IMR-90 (cell line): ENCODE results near the gene RGMA. TPM values are rescaled to one million over a fixed set of nuclear protein-coding genes. Genes with fewer than 3 reads are reported as not detected.

Source experiments
- ATAC-seq: fragments of 200-7000 bp; cut with Tn5 transposase; 2 replicates; pipeline ENCODE4 v1.9.1; 2020; ENCODE audit warnings: low read depth, mild to moderate bottlenecking, moderate library complexity
- BruUV-seq: library from RNA; stranded (reverse); fragments of 400-500 nt; replicated peaks from 2 replicates; lab custom pipeline; 2021; lab: Mats Ljungman, UMichigan
- CTCF ChIA-PET: fragments of 300-600 bp; formaldehyde crosslinking; extraction: SDS; loops from one replicate; lab custom pipeline; 2021; ENCODE audit warnings: antibody characterized with exemption; lab: Yijun Ruan, JAX
- POLR2A ChIA-PET: fragments of 300-600 bp; sonication (Branson Sonifier 250); formaldehyde crosslinking; loops from one replicate; lab custom pipeline; 2022; ENCODE audit warnings: antibody characterized with exemption; ENCODE audit not compliant: unreplicated experiment; lab: Charles Lee
- DNase-seq: peaks from one replicate; pipeline ENCODE4 v3.0.0; 2013
- H2AFZ ChIP-seq: replicated peaks from 2 replicates; pipeline ENCODE3; 2013; ENCODE audit warnings: low read length, mild to moderate bottlenecking; ENCODE audit not compliant: poor library complexity
- H2AK5ac ChIP-seq: 2 replicates; pipeline ENCODE4 v1.6.1; 2013; ENCODE audit warnings: low read depth, low read length, inconsistent platforms
- H2AK9ac ChIP-seq: replicated peaks from 2 replicates; pipeline ENCODE3; 2013; ENCODE audit warnings: mild to moderate bottlenecking, low read depth, low read length, moderate library complexity; ENCODE audit not compliant: poor library complexity
- H2BK120ac ChIP-seq: 2 replicates; pipeline ENCODE4 v1.6.1; 2013; ENCODE audit warnings: low read depth, low read length, inconsistent platforms
- H2BK15ac ChIP-seq: 3 replicates; pipeline ENCODE4 v1.6.1; 2013; ENCODE audit warnings: low read depth, low read length, inconsistent platforms
- H2BK20ac ChIP-seq: 2 replicates; pipeline ENCODE4 v1.6.1; 2013; ENCODE audit warnings: low read depth, mild to moderate bottlenecking, inconsistent platforms, low read length, moderate library complexity
- H2BK5ac ChIP-seq: 2 replicates; pipeline ENCODE4 v1.6.1; 2013; ENCODE audit warnings: mild to moderate bottlenecking, low read depth, low read length, inconsistent platforms; ENCODE audit not compliant: poor library complexity, severe bottlenecking
- H3K14ac ChIP-seq: replicated peaks from 2 replicates; pipeline ENCODE4 v1.6.1; 2013; ENCODE audit warnings: low read depth, low read length, inconsistent platforms
- H3K18ac ChIP-seq: 2 replicates; pipeline ENCODE4 v1.6.1; 2013; ENCODE audit warnings: low read depth, low read length, control low read depth
- H3K23ac ChIP-seq: 2 replicates; pipeline ENCODE4 v1.6.1; 2013; ENCODE audit warnings: low read depth, low read length, inconsistent platforms
- H3K27ac ChIP-seq: 2 replicates; pipeline ENCODE4 v1.5.1; 2013; ENCODE audit warnings: mild to moderate bottlenecking, control low read depth, low read length; ENCODE audit not compliant: insufficient read depth
- H3K27me3 ChIP-seq: 2 replicates; pipeline ENCODE4 v1.6.1; 2013; ENCODE audit warnings: low read length; ENCODE audit not compliant: control insufficient read depth, insufficient read depth
- H3K36me3 ChIP-seq: 2 replicates; pipeline ENCODE4 v1.6.1; 2013; ENCODE audit warnings: low read length, mixed read lengths; ENCODE audit not compliant: control insufficient read depth, insufficient read depth
- H3K4ac ChIP-seq: 2 replicates; pipeline ENCODE4 v1.6.1; 2013; ENCODE audit warnings: low read depth, low read length, inconsistent platforms
- H3K4me1 ChIP-seq: 2 replicates; pipeline ENCODE4 v1.6.1; 2013; ENCODE audit warnings: low read length, mixed read lengths; ENCODE audit not compliant: control insufficient read depth, insufficient read depth
- H3K4me2 ChIP-seq: 2 replicates; pipeline ENCODE4 v1.6.1; 2013; ENCODE audit warnings: low read depth, mild to moderate bottlenecking, control low read depth, low read length, moderate library complexity
- H3K4me3 ChIP-seq: 2 replicates; pipeline ENCODE4 v1.5.1; 2013; ENCODE audit warnings: low read depth, mild to moderate bottlenecking, control low read depth, low read length, moderate library complexity; ENCODE audit not compliant: insufficient read depth
- H3K56ac ChIP-seq: 2 replicates; pipeline ENCODE4 v1.6.1; 2013; ENCODE audit warnings: low read length, inconsistent platforms; ENCODE audit not compliant: insufficient read depth; ENCODE audit errors: extremely low read depth
- H3K79me1 ChIP-seq, 2 experiments: 2 replicates each; pipeline ENCODE4 v1.6.1; 2013; ENCODE audit warnings: low read length in 2 of 2, inconsistent platforms in 1 of 2, low read depth in 1 of 2
- H3K9ac ChIP-seq: 2 replicates; pipeline ENCODE4 v1.6.1; 2013; ENCODE audit warnings: low read depth, low read length, control low read depth
- H3K9me1 ChIP-seq: 2 replicates; pipeline ENCODE4 v1.6.1; 2013; ENCODE audit warnings: low read length, inconsistent platforms; ENCODE audit not compliant: insufficient read depth
- H3K9me3 ChIP-seq: 2 replicates; pipeline ENCODE4 v1.6.1; 2013; ENCODE audit warnings: low read length; ENCODE audit not compliant: control insufficient read depth, insufficient read depth
- H4K20me1 ChIP-seq: 2 replicates; pipeline ENCODE4 v1.6.1; 2013; ENCODE audit warnings: low read length, inconsistent platforms; ENCODE audit not compliant: insufficient read depth
- H4K5ac ChIP-seq: 2 replicates; pipeline ENCODE4 v1.6.1; 2013; ENCODE audit warnings: mild to moderate bottlenecking, low read depth, low read length, control low read depth
- H4K8ac ChIP-seq, 2 experiments: 2 replicates each; pipeline ENCODE4 v1.6.1; 2013; ENCODE audit warnings: low read depth in 2 of 2, low read length in 2 of 2, control low read depth in 1 of 2, inconsistent platforms in 1 of 2
- H4K91ac ChIP-seq: 2 replicates; pipeline ENCODE4 v1.6.1; 2013; ENCODE audit warnings: low read depth, low read length, inconsistent platforms; ENCODE audit not compliant: insufficient read depth
- CHD1 ChIP-seq: IDR thresholded peaks from 2 replicates; pipeline ENCODE4 v1.6.1; 2012; ENCODE audit warnings: low read depth, low read length, improper control_type of control experiment
- FOS ChIP-seq: fragments of 150-350 bp; IDR thresholded peaks from 2 replicates; pipeline ENCODE4 v1.6.1; 2016; ENCODE audit warnings: low read depth, low read length
- MAFK ChIP-seq: IDR thresholded peaks from 2 replicates; pipeline ENCODE4 v1.6.1; 2012; ENCODE audit warnings: low read depth, low read length, improper control_type of control experiment
- MAZ ChIP-seq: IDR thresholded peaks from 2 replicates; pipeline ENCODE4 v1.6.1; 2012; ENCODE audit warnings: low read depth, mild to moderate bottlenecking, low read length, improper control_type of control experiment, moderate library complexity, borderline replicate concordance
- MXI1 ChIP-seq: IDR thresholded peaks from 2 replicates; pipeline ENCODE4 v1.6.1; 2012; ENCODE audit warnings: low read depth, mild to moderate bottlenecking, low read length, moderate library complexity, borderline replicate concordance
- NFE2L2 ChIP-seq: fragments of 150-350 bp; IDR thresholded peaks from 2 replicates; pipeline ENCODE4 v1.6.1; 2016; ENCODE audit warnings: low read depth, mild to moderate bottlenecking, low read length
- RAD21 ChIP-seq: IDR thresholded peaks from 2 replicates; pipeline ENCODE4 v1.6.1; 2012; ENCODE audit warnings: low read length, improper control_type of control experiment
- RCOR1 ChIP-seq: IDR thresholded peaks from 2 replicates; pipeline ENCODE4 v1.6.1; 2012; ENCODE audit warnings: mild to moderate bottlenecking, low read length, improper control_type of control experiment; ENCODE audit not compliant: insufficient replicate concordance
- SMC3 ChIP-seq: fragments of 150-350 bp; IDR thresholded peaks from 2 replicates; pipeline ENCODE4 v1.6.1; 2016; ENCODE audit warnings: low read depth, mild to moderate bottlenecking, antibody characterized with exemption, low read length, moderate library complexity
- USF2 ChIP-seq: fragments of 150-350 bp; IDR thresholded peaks from 2 replicates; pipeline ENCODE4 v1.6.1; 2017; ENCODE audit warnings: mild to moderate bottlenecking, antibody characterized with exemption, low read length, low read depth
- WGBS, 2 experiments: methylation state at CpG; one replicate each; pipeline versions ENCODE4 v1.1.5 to v1.1.7; 2013; ENCODE audit warnings: missing lambda C conversion rate in 2 of 2; ENCODE audit not compliant: insufficient read length in 1 of 2; ENCODE audit errors: extremely low coverage in 2 of 2; 5-methylcytosine and 5-hydroxymethylcytosine counted together
- dilution Hi-C: fragments of 300-500 bp; cut with HindIII; formaldehyde crosslinking; loops from one replicate; pipeline ENCODE4 v1.14.3; 2018; ENCODE audit warnings: low sequenced_read_pairs; ENCODE audit not compliant: unreplicated experiment
- in situ Hi-C: fragments of 300-500 bp; cut with MboI; formaldehyde crosslinking; loops from 3 replicates; pipeline ENCODE4 v1.14.3; 2019; ENCODE audit warnings: low sequenced_read_pairs, inconsistent platforms, mixed read lengths
- intact Hi-C: fragments of 100-400 bp; cut with micrococcal nuclease; formaldehyde crosslinking; loops from 2 replicates; pipeline ENCODE4 v1.10.0; 2022
- polyA plus RNA-seq, 3 experiments: library from polyadenylated mRNA; depleted of rRNA; stranded (reverse); fragments of >200 nt; gene quantifications; 2 replicates each; pipeline ENCODE4 v1.2.3, GENCODE V29; 2012; ENCODE audit warnings: low replicate concordance in 1 of 3
- total RNA-seq: library from RNA; depleted of rRNA; stranded (reverse); fragments of >200 nt; gene quantifications from 2 replicates; pipeline ENCODE4 v1.2.3, GENCODE V29; 2012
- TF ChIP-seq, protein P1 (sequence below): conservative IDR thresholded peaks from 2 replicates; pipeline ENCODE4 v1.5.1; 2012; ENCODE audit warnings: mild to moderate bottlenecking, low read depth, low read length, improper control_type of control experiment
- TF ChIP-seq, protein P2 (sequence below): fragments of 150-350 bp; IDR thresholded peaks from 2 replicates; pipeline ENCODE4 v1.6.1; 2016; ENCODE audit warnings: low read depth, mild to moderate bottlenecking, low read length, moderate library complexity, borderline replicate concordance

The RGMA gene
- total and polyA plus RNA-seq, 2 of the 4 experiments (the other 2 are of a cell fraction) = 0.18 to 0.26 TPM

DNA sequence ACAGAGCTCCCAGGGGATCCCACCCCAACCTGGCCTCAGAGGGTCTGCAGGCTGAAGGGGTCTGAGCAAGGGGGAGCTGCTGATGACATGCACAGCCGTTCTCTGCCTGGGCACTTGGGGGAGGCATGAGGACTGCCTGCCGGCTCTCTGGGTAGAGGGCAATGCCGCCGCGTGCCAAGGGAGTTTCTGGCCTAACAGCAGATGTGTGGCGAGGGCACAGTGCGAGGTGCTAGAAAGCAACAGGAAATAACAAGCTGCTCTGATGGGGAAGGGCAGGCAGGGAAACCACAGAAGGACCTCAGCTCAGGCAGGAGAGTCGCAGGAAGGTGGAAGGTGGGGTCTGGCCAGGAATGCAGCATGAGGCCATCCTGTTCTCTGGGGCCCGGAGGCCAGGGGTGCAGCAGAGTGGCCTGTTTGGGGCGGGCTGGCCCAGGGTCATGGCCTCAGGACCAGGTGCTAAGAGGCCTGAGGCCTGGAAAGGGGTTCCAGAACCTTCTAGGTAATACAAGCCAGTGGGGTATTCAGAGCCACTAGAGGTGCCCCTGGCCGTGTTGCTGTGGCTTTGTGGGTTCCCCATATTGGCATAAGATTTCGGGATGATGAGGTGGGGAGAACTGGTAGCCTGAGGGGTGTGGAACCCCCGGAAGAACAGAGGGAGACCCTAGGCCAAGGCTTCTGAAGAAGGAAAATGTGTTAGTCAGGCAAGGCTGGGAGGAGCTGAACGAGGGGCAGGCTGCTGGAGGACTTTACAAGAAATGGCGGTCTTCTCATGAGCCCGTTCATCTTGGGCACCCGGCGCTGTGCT lies 41.2 kb downstream of the RGMA start (continued):
- no peak for TF ChIP-seq MXI1

GRCh38 chr15:93046721-93047120 lies 42.3 kb downstream of the RGMA start:
- H3K4me2 ChIP-seq = no peak overlapping the region
- no peak overlapping the region for H3K56ac ChIP-seq
- CTCF ChIA-PET = no interaction called here
- no peaks in the 10 kb centered on the region for H3K4me1 ChIP-seq
- H2AK9ac ChIP-seq = no peak overlapping the region
- no peak overlapping the region for H3K9ac ChIP-seq
- intact Hi-C loops (no loop called here), dilution Hi-C loops (no loop called here), in situ Hi-C loops (no loop called here)
- no peaks in the 10 kb centered on the region for H3K36me3 ChIP-seq
- no peak overlapping the region for H3K23ac ChIP-seq
- no peaks in the 10 kb centered on the region for H3K9me1 ChIP-seq
- POLR2A ChIA-PET = no interaction called here
- BruUV-seq = no TSS peak
- peaks cover 4% of the 10 kb centered on the region; the same call in 1 of the 2 replicates for H3K27me3 ChIP-seq
- H2AFZ ChIP-seq = no peak overlapping the region
- H3K9me3 ChIP-seq = peaks cover 3% of the 10 kb centered on the region; the same call in 1 of the 2 replicates
- no peak overlapping the region for H2BK120ac ChIP-seq
- H4K5ac ChIP-seq = no peak overlapping the region
- no peak overlapping the region for H3K27ac ChIP-seq
- DNase-seq (no peak), ATAC-seq (no peak)
- WGBS, 2 experiments = 67% methylated on average over 6 of the region's 7 CpGs; no CpG with 5 or more reads in 1 of the 2 experiments
- no peak overlapping the region for H2BK15ac ChIP-seq
- H2AK5ac ChIP-seq = no peak overlapping the region
- no peak overlapping the region for H2BK20ac ChIP-seq
- H3K79me1 ChIP-seq = no peaks in the 10 kb centered on the region
- no peak overlapping the region for H3K4me3 ChIP-seq
- H3K18ac ChIP-seq = no peak overlapping the region
- H3K14ac ChIP-seq = no peak overlapping the region
- TF ChIP-seq RCOR1 = no peak
- TF ChIP-seq USF2 = no peak
- no peak for TF ChIP-seq RAD21
- TF ChIP-seq, protein P1, sequence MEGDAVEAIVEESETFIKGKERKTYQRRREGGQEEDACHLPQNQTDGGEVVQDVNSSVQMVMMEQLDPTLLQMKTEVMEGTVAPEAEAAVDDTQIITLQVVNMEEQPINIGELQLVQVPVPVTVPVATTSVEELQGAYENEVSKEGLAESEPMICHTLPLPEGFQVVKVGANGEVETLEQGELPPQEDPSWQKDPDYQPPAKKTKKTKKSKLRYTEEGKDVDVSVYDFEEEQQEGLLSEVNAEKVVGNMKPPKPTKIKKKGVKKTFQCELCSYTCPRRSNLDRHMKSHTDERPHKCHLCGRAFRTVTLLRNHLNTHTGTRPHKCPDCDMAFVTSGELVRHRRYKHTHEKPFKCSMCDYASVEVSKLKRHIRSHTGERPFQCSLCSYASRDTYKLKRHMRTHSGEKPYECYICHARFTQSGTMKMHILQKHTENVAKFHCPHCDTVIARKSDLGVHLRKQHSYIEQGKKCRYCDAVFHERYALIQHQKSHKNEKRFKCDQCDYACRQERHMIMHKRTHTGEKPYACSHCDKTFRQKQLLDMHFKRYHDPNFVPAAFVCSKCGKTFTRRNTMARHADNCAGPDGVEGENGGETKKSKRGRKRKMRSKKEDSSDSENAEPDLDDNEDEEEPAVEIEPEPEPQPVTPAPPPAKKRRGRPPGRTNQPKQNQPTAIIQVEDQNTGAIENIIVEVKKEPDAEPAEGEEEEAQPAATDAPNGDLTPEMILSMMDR = no peak
- no peak for TF ChIP-seq MAZ
- no peak for TF ChIP-seq NFE2L2
- no peak for TF ChIP-seq CHD1
- TF ChIP-seq, protein P2, sequence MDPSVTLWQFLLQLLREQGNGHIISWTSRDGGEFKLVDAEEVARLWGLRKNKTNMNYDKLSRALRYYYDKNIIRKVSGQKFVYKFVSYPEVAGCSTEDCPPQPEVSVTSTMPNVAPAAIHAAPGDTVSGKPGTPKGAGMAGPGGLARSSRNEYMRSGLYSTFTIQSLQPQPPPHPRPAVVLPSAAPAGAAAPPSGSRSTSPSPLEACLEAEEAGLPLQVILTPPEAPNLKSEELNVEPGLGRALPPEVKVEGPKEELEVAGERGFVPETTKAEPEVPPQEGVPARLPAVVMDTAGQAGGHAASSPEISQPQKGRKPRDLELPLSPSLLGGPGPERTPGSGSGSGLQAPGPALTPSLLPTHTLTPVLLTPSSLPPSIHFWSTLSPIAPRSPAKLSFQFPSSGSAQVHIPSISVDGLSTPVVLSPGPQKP = no peak
- TF ChIP-seq SMC3 = no peak
- TF ChIP-seq FOS = no peak
- TF ChIP-seq MAFK = no peak
- H4K20me1 ChIP-seq = no peaks in the 10 kb centered on the region
- no peak overlapping the region for H3K4ac ChIP-seq
- no peak overlapping the region for H4K8ac ChIP-seq
- no peak overlapping the region for H2BK5ac ChIP-seq
- H4K91ac ChIP-seq = no peak overlapping the region
